Parathyroid adenoma (tissue), 2 donors: ENCODE data around the gene TGFB2.

ENCODE experiments used
- H2AFZ ChIP-seq: fragments of 300-600 bp; sonication (generic); one replicate; pipeline ENCODE4 v1.7.0; 2017; ENCODE audit warnings: antibody characterized with exemption, mild to moderate bottlenecking
- H3K27ac ChIP-seq: fragments of 300-600 bp; sonication (generic); one replicate; pipeline ENCODE4 v1.7.0; 2017
- H3K27me3 ChIP-seq: fragments of 300-600 bp; sonication (generic); one replicate; pipeline ENCODE4 v1.7.0; 2017; ENCODE audit warnings: low read length; ENCODE audit not compliant: control insufficient read depth, insufficient read depth
- H3K36me3 ChIP-seq: fragments of 300-600 bp; sonication (generic); one replicate; pipeline ENCODE4 v1.7.0; 2017; ENCODE audit warnings: low read length; ENCODE audit not compliant: control insufficient read depth, insufficient read depth
- H3K4me1 ChIP-seq: fragments of 300-600 bp; sonication (generic); one replicate; pipeline ENCODE4 v1.7.0; 2017; ENCODE audit warnings: control low read depth
- H3K4me2 ChIP-seq: fragments of 300-600 bp; sonication (generic); one replicate; pipeline ENCODE4 v1.7.0; 2017; ENCODE audit warnings: low read length
- H3K4me3 ChIP-seq: fragments of 300-600 bp; sonication (generic); one replicate; pipeline ENCODE4 v1.7.0; 2017; ENCODE audit warnings: low read depth, low read length
- H3K79me2 ChIP-seq: fragments of 300-600 bp; sonication (generic); one replicate; pipeline ENCODE4 v1.7.0; 2017; ENCODE audit warnings: control low read depth
- H3K9ac ChIP-seq: fragments of 300-600 bp; sonication (generic); one replicate; pipeline ENCODE4 v1.7.0; 2017; ENCODE audit warnings: mild to moderate bottlenecking
- H3K9me3 ChIP-seq: fragments of 300-600 bp; sonication (generic); one replicate; pipeline ENCODE4 v1.7.0; 2017; ENCODE audit warnings: low read length; ENCODE audit not compliant: control insufficient read depth
- CTCF ChIP-seq: fragments of 300-600 bp; sonication (generic); IDR thresholded peaks from one replicate; pipeline ENCODE4 v1.7.0; 2017; ENCODE audit warnings: antibody characterized with exemption, mild to moderate bottlenecking
- donor health status: primary hyperparathyroidism.

Gene TGFB2

GRCh38 chr1:218431476-218431875, 86.3 kb downstream of the TGFB2 start:
- Histone ChIP-seq H3K27ac (no peak overlapping the region), H3K9ac (no peak overlapping the region), H3K9me3 (no peaks in the 10 kb centered on the region), H3K36me3 (no peaks in the 10 kb centered on the region), H3K4me3 (no peak overlapping the region), H3K4me1 (no peaks in the 10 kb centered on the region), H3K79me2 (no peaks in the 10 kb centered on the region), H3K27me3 (no peaks in the 10 kb centered on the region), H2AFZ (no peak overlapping the region), H3K4me2 (no peak overlapping the region)
- TF ChIP-seq CTCF = no peak

- Histone ChIP-seq H2AFZ (no peak overlapping the region), H3K9me3 (no peaks in the 10 kb centered on the region), H3K36me3 (no peaks in the 10 kb centered on the region), H3K4me1 (no peaks in the 10 kb centered on the region), H3K27me3 (no peaks in the 10 kb centered on the region), H3K9ac (no peak overlapping the region), H3K27ac (no peak overlapping the region), H3K4me3 (no peak overlapping the region), H3K4me2 (no peak overlapping the region), H3K79me2 (no peaks in the 10 kb centered on the region)
- TF ChIP-seq CTCF = no peak
Observed at GRCh38 chr1:218433744-218434143, 88.6 kb downstream of the TGFB2 start.

GRCh38 chr1:218435528-218435927, 90.4 kb downstream of the TGFB2 start:
- H3K4me1 ChIP-seq = no peaks in the 10 kb centered on the region
- H3K4me3 ChIP-seq = no peak overlapping the region
- no peaks in the 10 kb centered on the region for H3K9me3 ChIP-seq
- no peaks in the 10 kb centered on the region for H3K79me2 ChIP-seq
- H3K4me2 ChIP-seq = no peak overlapping the region
- no peaks in the 10 kb centered on the region for H3K36me3 ChIP-seq
- no peak overlapping the region for H3K9ac ChIP-seq
- TF ChIP-seq CTCF = no peak
- no peak overlapping the region for H3K27ac ChIP-seq
- H3K27me3 ChIP-seq = no peaks in the 10 kb centered on the region
- no peak overlapping the region for H2AFZ ChIP-seq

GRCh38 chr1:218436346-218436745, 91.2 kb downstream of the TGFB2 start:
- H3K27ac ChIP-seq = no peak overlapping the region
- no peaks in the 10 kb centered on the region for H3K79me2 ChIP-seq
- TF ChIP-seq CTCF = no peak
- no peaks in the 10 kb centered on the region for H3K9me3 ChIP-seq
- H3K4me2 ChIP-seq = no peak overlapping the region
- no peaks in the 10 kb centered on the region for H3K4me1 ChIP-seq
- no peaks in the 10 kb centered on the region for H3K36me3 ChIP-seq
- no peak overlapping the region for H2AFZ ChIP-seq
- no peaks in the 10 kb centered on the region for H3K27me3 ChIP-seq
- H3K9ac ChIP-seq = no peak overlapping the region
- no peak overlapping the region for H3K4me3 ChIP-seq

GRCh38 chr1:218436997-218437396, 91.9 kb downstream of the TGFB2 start:
- Histone ChIP-seq H3K9ac (no peak overlapping the region), H3K4me1 (no peaks in the 10 kb centered on the region), H2AFZ (no peak overlapping the region), H3K4me2 (no peak overlapping the region), H3K79me2 (no peaks in the 10 kb centered on the region), H3K36me3 (no peaks in the 10 kb centered on the region), H3K27ac (no peak overlapping the region), H3K27me3 (no peaks in the 10 kb centered on the region), H3K9me3 (no peaks in the 10 kb centered on the region), H3K4me3 (no peak overlapping the region)
- TF ChIP-seq CTCF = no peak
